KMS-11 (cell line): ENCODE data around the gene PPP1R12B.
"Not testable (repeated sequence)": the region's sequence is repeated elsewhere in the genome, so short reads cannot be mapped to it uniquely, and the experiment has no call there.

Experiments used
- H2AFZ ChIP-seq: fragments of 200-600 bp; sonication (generic); 2 replicates; pipeline ENCODE4 v1.6.1; 2016; ENCODE audit warnings: antibody characterized with exemption, mixed run types, low read depth
- H3K27ac ChIP-seq: fragments of 200-600 bp; sonication (generic); 2 replicates; pipeline ENCODE4 v1.6.1; 2016; ENCODE audit warnings: mild to moderate bottlenecking, mixed run types
- H3K27me3 ChIP-seq: fragments of 200-600 bp; sonication (generic); 2 replicates; pipeline ENCODE4 v1.6.1; 2017; ENCODE audit warnings: mild to moderate bottlenecking, low read depth, mixed run types, moderate library complexity; ENCODE audit not compliant: insufficient read depth
- H3K36me3 ChIP-seq: fragments of 200-600 bp; sonication (generic); 2 replicates; pipeline ENCODE4 v1.6.1; 2017; ENCODE audit warnings: mild to moderate bottlenecking, mixed run types; ENCODE audit not compliant: insufficient read depth
- H3K4me1 ChIP-seq: fragments of 200-600 bp; sonication (generic); 2 replicates; pipeline ENCODE4 v1.6.1; 2016; ENCODE audit warnings: mild to moderate bottlenecking, low read depth, mixed run types; ENCODE audit not compliant: poor library complexity, severe bottlenecking
- H3K4me2 ChIP-seq: fragments of 200-600 bp; sonication (generic); 2 replicates; pipeline ENCODE4 v1.7.0; 2016; ENCODE audit warnings: mild to moderate bottlenecking, mixed run types
- H3K4me3 ChIP-seq: fragments of 200-600 bp; sonication (generic); IDR thresholded peaks from 2 replicates; pipeline ENCODE4 v1.6.1; 2017; ENCODE audit warnings: low read depth, low read length, mixed read lengths; ENCODE audit not compliant: insufficient read depth
- H3K79me2 ChIP-seq: fragments of 200-600 bp; sonication (generic); 2 replicates; pipeline ENCODE4 v1.6.1; 2016; ENCODE audit warnings: low read depth, mixed run types; ENCODE audit not compliant: insufficient read depth
- H3K9ac ChIP-seq: fragments of 200-600 bp; sonication (generic); 2 replicates; pipeline ENCODE4 v1.6.1; 2016; ENCODE audit warnings: mild to moderate bottlenecking, mixed run types
- H4K20me1 ChIP-seq: fragments of 200-600 bp; sonication (generic); 2 replicates; pipeline ENCODE4 v1.6.1; 2016; ENCODE audit warnings: mild to moderate bottlenecking, mixed run types; ENCODE audit not compliant: insufficient read depth
- CTCF ChIP-seq: fragments of 200-600 bp; sonication (generic); conservative IDR thresholded peaks from 2 replicates; pipeline ENCODE4 v1.6.1; 2017; ENCODE audit warnings: low read depth, mild to moderate bottlenecking, antibody characterized with exemption, low read length, moderate library complexity, mixed read lengths

PPP1R12B gene

GRCh38 chr1:202351725-202352124 lies 3.2 kb downstream of the PPP1R12B start:
- Histone ChIP-seq H4K20me1 (no peaks in the 10 kb centered on the region), H3K27ac (no peak overlapping the region), H3K4me1 (peaks cover 28% of the 10 kb centered on the region), H3K79me2 (peaks cover 38% of the 10 kb centered on the region; the same call in 1 of the 2 replicates), H3K9ac (no peak overlapping the region), H2AFZ (no peak overlapping the region), H3K27me3 (no peaks in the 10 kb centered on the region), H3K4me3 (no peak overlapping the region), H3K4me2 (no peak overlapping the region), H3K36me3 (no peaks in the 10 kb centered on the region)
- TF ChIP-seq CTCF = no peak

GRCh38 chr1:202352583-202353197 lies 4.2 kb downstream of the PPP1R12B start:
- H3K36me3 ChIP-seq, H3K4me3 ChIP-seq, H3K27ac ChIP-seq, H2AFZ ChIP-seq, H4K20me1 ChIP-seq, H3K9ac ChIP-seq, H3K27me3 ChIP-seq, H3K4me2 ChIP-seq: not testable (repeated sequence)
- Histone ChIP-seq H3K4me1 (peaks cover 27% of the 10 kb centered on the region), H3K79me2 (peaks cover 38% of the 10 kb centered on the region; the same call in 1 of the 2 replicates)

- H3K27me3 ChIP-seq = no peaks in the 10 kb centered on the region
- peaks cover 38% of the 10 kb centered on the region; the same call in 1 of the 2 replicates for H3K79me2 ChIP-seq
- no peaks in the 10 kb centered on the region for H3K36me3 ChIP-seq
- no peak overlapping the region for H3K27ac ChIP-seq
- no peak overlapping the region for H3K4me2 ChIP-seq
- H4K20me1 ChIP-seq = no peaks in the 10 kb centered on the region
- peaks cover 9% of the 10 kb centered on the region for H3K4me1 ChIP-seq
- no peak overlapping the region for H2AFZ ChIP-seq
- H3K4me3 ChIP-seq = no peak overlapping the region
- no peak for TF ChIP-seq CTCF
- no peak overlapping the region for H3K9ac ChIP-seq
These were observed 7.5 kb downstream of the PPP1R12B start for GRCh38 chr1:202355944-202356553.

- H3K27me3 ChIP-seq = no peaks in the 10 kb centered on the region
- no peak overlapping the region for H2AFZ ChIP-seq
- peaks cover 6% of the 10 kb centered on the region for H3K4me1 ChIP-seq
- H3K79me2 ChIP-seq = peaks cover 29% of the 10 kb centered on the region; the same call in 1 of the 2 replicates
- no peak for TF ChIP-seq CTCF
- H4K20me1 ChIP-seq = no peaks in the 10 kb centered on the region
- no peaks in the 10 kb centered on the region for H3K36me3 ChIP-seq
- no peak overlapping the region for H3K27ac ChIP-seq
- no peak overlapping the region for H3K4me3 ChIP-seq
- no peak overlapping the region for H3K9ac ChIP-seq
- H3K4me2 ChIP-seq = no peak overlapping the region
These were observed 9.0 kb downstream of the PPP1R12B start for GRCh38 chr1:202357506-202357905.

- Histone ChIP-seq H3K79me2 (peaks cover 30% of the 10 kb centered on the region; the same call in 1 of the 2 replicates), H3K4me1 (peaks cover 6% of the 10 kb centered on the region), H3K4me2 (no peak overlapping the region), H3K9ac (no peak overlapping the region), H3K27ac (no peak overlapping the region), H3K4me3 (no peak overlapping the region), H3K27me3 (no peaks in the 10 kb centered on the region), H3K36me3 (no peaks in the 10 kb centered on the region), H4K20me1 (no peaks in the 10 kb centered on the region), H2AFZ (no peak overlapping the region)
- TF ChIP-seq CTCF = no peak
These were observed 12.7 kb downstream of the PPP1R12B start for GRCh38 chr1:202361224-202361623.
